SK-N-SH treated with all-trans-retinoic acid at 6 μM for 48 hours (cell line): ENCODE data around the gene RASA3.

Experiments
- ARNTL ChIP-seq: fragments of 450-650 bp; formaldehyde crosslinking; IDR thresholded peaks from 2 replicates; pipeline ENCODE4 v1.5.0; 2020; ENCODE audit warnings: low read depth, mild to moderate bottlenecking, moderate library complexity, borderline replicate concordance
- ESRRG ChIP-seq: fragments of 250-450 bp; sonication (Bioruptor Pico); IDR thresholded peaks from 2 replicates; pipeline ENCODE4 v1.6.1; 2021; ENCODE audit warnings: mild to moderate bottlenecking
- GLIS3 ChIP-seq: fragments of 250-450 bp; sonication (Bioruptor Pico); IDR thresholded peaks from 2 replicates; pipeline ENCODE4 v1.5.0; 2020; ENCODE audit warnings: mild to moderate bottlenecking, moderate library complexity
- PATZ1 ChIP-seq: fragments of 250-450 bp; sonication (Bioruptor Pico); IDR thresholded peaks from 2 replicates; pipeline ENCODE4 v1.8.0; 2020; ENCODE audit warnings: mild to moderate bottlenecking, moderate library complexity, borderline replicate concordance
- POU6F1 ChIP-seq: fragments of 250-450 bp; sonication (Bioruptor Pico); IDR thresholded peaks from 2 replicates; pipeline ENCODE4 v1.8.0; 2021; ENCODE audit warnings: low read depth, mild to moderate bottlenecking, moderate library complexity, borderline replicate concordance
- TCF4 ChIP-seq: fragments of 250-450 bp; sonication (Bioruptor Pico); IDR thresholded peaks from 2 replicates; pipeline ENCODE4 v1.8.0; 2021; ENCODE audit warnings: mild to moderate bottlenecking, moderate library complexity, borderline replicate concordance
- TOX ChIP-seq: fragments of 250-450 bp; sonication (Bioruptor Pico); IDR thresholded peaks from 2 replicates; pipeline ENCODE4 v1.8.0; 2021; ENCODE audit warnings: mild to moderate bottlenecking, moderate library complexity, borderline replicate concordance
- ZC3H10 ChIP-seq: fragments of 250-450 bp; sonication (Bioruptor Pico); IDR thresholded peaks from 2 replicates; pipeline ENCODE4 v1.5.1; 2021; ENCODE audit warnings: mild to moderate bottlenecking, moderate library complexity
- ZFP3 ChIP-seq: fragments of 250-450 bp; sonication (Bioruptor Pico); IDR thresholded peaks from 2 replicates; pipeline ENCODE4 v1.5.0; 2020; ENCODE audit warnings: mild to moderate bottlenecking, moderate library complexity

GRCh38 chr13:114038900-114039299 lies 93.5 kb downstream of the RASA3 start:
- TF ChIP-seq ESRRG (no peak), POU6F1 (CRISPR knock-in tag) (no peak), ZC3H10 (no peak), ARNTL (CRISPR knock-in tag) (no peak), ZFP3 (CRISPR knock-in tag) (no peak), TOX (no peak), GLIS3 (no peak), TCF4 (CRISPR knock-in tag) (no peak), PATZ1 (CRISPR knock-in tag) (no peak)
